ENCODE results near the gene GRIP1.

The GRIP1 gene

GRCh38 chr12:66662179-66662578, 16.7 kb downstream of the GRIP1 start:
- Histone ChIP-seq H3K4me1 (no peaks in the 10 kb centered on the region), H3K27ac (no peak overlapping the region)
- no peak for TF ChIP-seq CTCF (IDR thresholded peaks at IDR 0.05)

GRCh38 chr12:66661357-66661756, 17.5 kb downstream of the GRIP1 start:
- Histone ChIP-seq H3K27me3 (ENCODE audit: control insufficient read depth, insufficient read depth, low read length) (no peaks in the 10 kb centered on the region), H3K79me2 (peaks cover 6% of the 10 kb centered on the region), H3K9ac (no peak overlapping the region), H3K27ac (no peak overlapping the region), H3K36me3 (ENCODE audit: control insufficient read depth, insufficient read depth, low read length) (no peaks in the 10 kb centered on the region), H3K4me2 (ENCODE audit: low read length) (no peak overlapping the region), H3K4me1 (no peaks in the 10 kb centered on the region), H3K9me3 (ENCODE audit: control insufficient read depth, low read length) (no peaks in the 10 kb centered on the region), H3K4me3 (ENCODE audit: low read depth, low read length) (no peak overlapping the region), H2AFZ (no peak overlapping the region)
- TF ChIP-seq CTCF (IDR thresholded peaks at IDR 0.05) = no peak

More at GRCh38 chr12:66662179-66662578, 16.7 kb downstream of the GRIP1 start:
- Histone ChIP-seq H3K4me2 (ENCODE audit: low read length) (no peak overlapping the region), H3K9ac (no peak overlapping the region), H3K4me3 (ENCODE audit: low read depth, low read length) (no peak overlapping the region), H3K9me3 (ENCODE audit: control insufficient read depth, low read length) (no peaks in the 10 kb centered on the region), H3K36me3 (ENCODE audit: control insufficient read depth, insufficient read depth, low read length) (no peaks in the 10 kb centered on the region), H2AFZ (no peak overlapping the region), H3K79me2 (peaks cover 6% of the 10 kb centered on the region), H3K27me3 (ENCODE audit: control insufficient read depth, insufficient read depth, low read length) (no peaks in the 10 kb centered on the region)

GRCh38 chr12:66653796-66654195, 25.1 kb downstream of the GRIP1 start:
- Histone ChIP-seq H3K79me2 (peaks cover 6% of the 10 kb centered on the region), H3K9me3 (ENCODE audit: control insufficient read depth, low read length) (no peaks in the 10 kb centered on the region), H2AFZ (no peak overlapping the region), H3K27me3 (ENCODE audit: control insufficient read depth, insufficient read depth, low read length) (no peaks in the 10 kb centered on the region), H3K4me1 (no peaks in the 10 kb centered on the region), H3K4me3 (ENCODE audit: low read depth, low read length) (no peak overlapping the region), H3K4me2 (ENCODE audit: low read length) (no peak overlapping the region), H3K36me3 (ENCODE audit: control insufficient read depth, insufficient read depth, low read length) (no peaks in the 10 kb centered on the region), H3K9ac (no peak overlapping the region), H3K27ac (no peak overlapping the region)
- TF ChIP-seq CTCF (IDR thresholded peaks at IDR 0.05) = no peak

- H3K4me2 ChIP-seq (ENCODE audit: low read length) = no peak overlapping the region
- no peaks in the 10 kb centered on the region for H3K4me1 ChIP-seq
- no peak for TF ChIP-seq CTCF (IDR thresholded peaks at IDR 0.05)
- H2AFZ ChIP-seq = no peak overlapping the region
- no peaks in the 10 kb centered on the region for H3K27me3 ChIP-seq (ENCODE audit: control insufficient read depth, insufficient read depth, low read length)
- H3K27ac ChIP-seq = no peak overlapping the region
- H3K9me3 ChIP-seq (ENCODE audit: control insufficient read depth, low read length) = no peaks in the 10 kb centered on the region
- no peak overlapping the region for H3K9ac ChIP-seq
- H3K79me2 ChIP-seq = peaks cover 3% of the 10 kb centered on the region
- H3K4me3 ChIP-seq (ENCODE audit: low read depth, low read length) = no peak overlapping the region
- no peaks in the 10 kb centered on the region for H3K36me3 ChIP-seq (ENCODE audit: control insufficient read depth, insufficient read depth, low read length)
Observed at GRCh38 chr12:66648033-66648735, 30.7 kb downstream of the GRIP1 start.

Data from parathyroid adenoma (tissue), 2 donors.